MM.1S (cell line): ENCODE measurements around the gene LTBR.

Source experiments
- DNase-seq: peaks from one replicate; pipeline ENCODE4 v3.0.0-alpha.2; 2015
- H2AFZ ChIP-seq: fragments of 300-600 bp; sonication (generic); 2 replicates; pipeline ENCODE4 v1.6.0; 2016; ENCODE audit warnings: antibody characterized with exemption, low read length
- H3F3A ChIP-seq: fragments of 300-600 bp; sonication (generic); 2 replicates; pipeline ENCODE4 v1.6.1; 2016; ENCODE audit warnings: mild to moderate bottlenecking, antibody characterized with exemption, low read length, moderate library complexity, mixed read lengths; ENCODE audit not compliant: insufficient read depth
- H3K27ac ChIP-seq: fragments of 300-600 bp; sonication (generic); 2 replicates; pipeline ENCODE4 v1.5.1; 2016; ENCODE audit warnings: mild to moderate bottlenecking, low read length
- H3K27me3 ChIP-seq: fragments of 300-600 bp; sonication (generic); replicated peaks from 2 replicates; pipeline ENCODE4 v1.6.0; 2016; ENCODE audit warnings: low read length; ENCODE audit not compliant: insufficient read depth
- H3K36me3 ChIP-seq: fragments of 300-600 bp; sonication (generic); replicated peaks from 2 replicates; pipeline ENCODE4 v1.6.1; 2016; ENCODE audit warnings: mild to moderate bottlenecking, low read length, mixed read lengths; ENCODE audit not compliant: insufficient read depth
- H3K4me1 ChIP-seq: fragments of 300-600 bp; sonication (generic); 2 replicates; pipeline ENCODE4 v1.6.1; 2016; ENCODE audit warnings: low read length, mixed read lengths
- H3K4me2 ChIP-seq: fragments of 300-600 bp; sonication (generic); 2 replicates; pipeline ENCODE4 v1.6.0; 2016; ENCODE audit warnings: low read depth, low read length
- H3K4me3 ChIP-seq: fragments of 300-600 bp; sonication (generic); 2 replicates; pipeline ENCODE4 v1.5.1; 2016; ENCODE audit warnings: low read length, mixed read lengths
- H3K79me2 ChIP-seq: fragments of 300-600 bp; sonication (generic); 2 replicates; pipeline ENCODE4 v1.6.1; 2016; ENCODE audit warnings: mixed run types, low read length, mixed read lengths
- H3K9ac ChIP-seq: fragments of 300-600 bp; sonication (generic); 2 replicates; pipeline ENCODE4 v1.6.1; 2016; ENCODE audit warnings: low read length, mixed read lengths
- H3K9me2 ChIP-seq: fragments of 300-600 bp; sonication (generic); replicated peaks from 2 replicates; pipeline ENCODE4 v1.6.1; 2016; ENCODE audit warnings: mild to moderate bottlenecking, low read length, mixed read lengths; ENCODE audit not compliant: insufficient read depth
- H3K9me3 ChIP-seq: fragments of 300-600 bp; sonication (generic); replicated peaks from 2 replicates; pipeline ENCODE4 v1.6.1; 2016; ENCODE audit warnings: mild to moderate bottlenecking, low read length, mixed read lengths; ENCODE audit not compliant: insufficient read depth
- H4K20me1 ChIP-seq: fragments of 300-600 bp; sonication (generic); 2 replicates; pipeline ENCODE4 v1.6.1; 2016; ENCODE audit warnings: mild to moderate bottlenecking, low read length, moderate library complexity, mixed read lengths; ENCODE audit not compliant: insufficient read depth
- CTCF ChIP-seq: fragments of 300-600 bp; sonication (generic); IDR thresholded peaks from 2 replicates; pipeline ENCODE4 v1.5.1; 2016; ENCODE audit warnings: antibody characterized with exemption, low read length, mixed read lengths
- EZH2 ChIP-seq: fragments of 300-600 bp; sonication (generic); optimal IDR thresholded peaks from 2 replicates; pipeline ENCODE3; 2017; ENCODE audit warnings: low read depth, mild to moderate bottlenecking, antibody characterized with exemption, low read length, mixed read lengths
- EZH2phosphoT487 ChIP-seq: fragments of 300-600 bp; sonication (generic); IDR thresholded peaks from 2 replicates; pipeline ENCODE4 v1.6.1; 2018; ENCODE audit warnings: antibody characterized with exemption, low read length

LTBR gene

GRCh38 chr12:6370994-6371754 is 12.8 kb upstream of the LTBR start:
- Histone ChIP-seq H3K9me3 (no peaks in the 10 kb centered on the region), H3F3A (peaks cover 10% of the 10 kb centered on the region; the same call in 1 of the 2 replicates), H3K79me2 (no peaks in the 10 kb centered on the region), H3K36me3 (no peaks in the 10 kb centered on the region), H3K4me1 (peaks cover 27% of the 10 kb centered on the region), H3K4me3 (no peak overlapping the region), H3K4me2 (no peak overlapping the region), H2AFZ (no peak overlapping the region), H3K9ac (no peak overlapping the region), H3K9me2 (no peaks in the 10 kb centered on the region), H3K27me3 (no peaks in the 10 kb centered on the region), H4K20me1 (no peaks in the 10 kb centered on the region), H3K27ac (no peak overlapping the region)
- DNase-seq = no peak
- no peak for TF ChIP-seq CTCF
- TF ChIP-seq EZH2phosphoT487 = no peak
- no peak for TF ChIP-seq EZH2

GRCh38 chr12:6372403-6373003 is 11.5 kb upstream of the LTBR start:
- no peak overlapping the region for H3K4me2 ChIP-seq
- no peak overlapping the region for H3K27ac ChIP-seq
- no peaks in the 10 kb centered on the region for H3K9me2 ChIP-seq
- H3K36me3 ChIP-seq = no peaks in the 10 kb centered on the region
- peak; percentile 45 for DNase-seq
- no peaks in the 10 kb centered on the region for H4K20me1 ChIP-seq
- no peaks in the 10 kb centered on the region for H3K79me2 ChIP-seq
- H2AFZ ChIP-seq = peak overlapping the region; percentile 50
- no peak overlapping the region for H3K9ac ChIP-seq
- H3K9me3 ChIP-seq = no peaks in the 10 kb centered on the region
- H3F3A ChIP-seq = peaks cover 7% of the 10 kb centered on the region; the same call in 1 of the 2 replicates
- TF ChIP-seq CTCF (no peak), EZH2 (no peak), EZH2phosphoT487 (no peak)
- H3K27me3 ChIP-seq = no peaks in the 10 kb centered on the region
- H3K4me3 ChIP-seq = no peak overlapping the region
- H3K4me1 ChIP-seq = peaks cover 21% of the 10 kb centered on the region

- no peak overlapping the region for H3K27ac ChIP-seq
- no peaks in the 10 kb centered on the region for H3K79me2 ChIP-seq
- DNase-seq = no peak
- H2AFZ ChIP-seq = no peak overlapping the region
- no peaks in the 10 kb centered on the region for H3K27me3 ChIP-seq
- no peaks in the 10 kb centered on the region for H3K36me3 ChIP-seq
- H3K9me2 ChIP-seq = no peaks in the 10 kb centered on the region
- no peak overlapping the region for H3K9ac ChIP-seq
- H4K20me1 ChIP-seq = no peaks in the 10 kb centered on the region
- H3F3A ChIP-seq = no peaks in the 10 kb centered on the region
- H3K4me1 ChIP-seq = peaks cover 14% of the 10 kb centered on the region
- H3K4me2 ChIP-seq = no peak overlapping the region
- TF ChIP-seq EZH2 = no peak
- TF ChIP-seq CTCF = no peak
- no peak for TF ChIP-seq EZH2phosphoT487
- no peaks in the 10 kb centered on the region for H3K9me3 ChIP-seq
- H3K4me3 ChIP-seq = no peak overlapping the region
Observed at GRCh38 chr12:6373022-6373787, 10.8 kb upstream of the LTBR start.
